IMR-90 (cell line): ENCODE data around the gene OR2T33. TPM values are rescaled to one million over a fixed set of nuclear protein-coding genes. Genes with fewer than 3 reads are reported as not detected.

Experiments used
- ATAC-seq: fragments of 200-7000 bp; cut with Tn5 transposase; 2 replicates; pipeline ENCODE4 v1.9.1; 2020; ENCODE audit warnings: low read depth, mild to moderate bottlenecking, moderate library complexity
- BruUV-seq: library from RNA; stranded (reverse); fragments of 400-500 nt; replicated peaks from 2 replicates; lab custom pipeline; 2021; lab: Mats Ljungman, UMichigan
- CTCF ChIA-PET: fragments of 300-600 bp; formaldehyde crosslinking; extraction: SDS; loops from one replicate; lab custom pipeline; 2021; ENCODE audit warnings: antibody characterized with exemption; lab: Yijun Ruan, JAX
- POLR2A ChIA-PET: fragments of 300-600 bp; sonication (Branson Sonifier 250); formaldehyde crosslinking; loops from one replicate; lab custom pipeline; 2022; ENCODE audit warnings: antibody characterized with exemption; ENCODE audit not compliant: unreplicated experiment; lab: Charles Lee
- DNase-seq: peaks from one replicate; pipeline ENCODE4 v3.0.0; 2013
- H2AFZ ChIP-seq: replicated peaks from 2 replicates; pipeline ENCODE3; 2013; ENCODE audit warnings: low read length, mild to moderate bottlenecking; ENCODE audit not compliant: poor library complexity
- H2AK5ac ChIP-seq: 2 replicates; pipeline ENCODE4 v1.6.1; 2013; ENCODE audit warnings: low read depth, low read length, inconsistent platforms
- H2AK9ac ChIP-seq: replicated peaks from 2 replicates; pipeline ENCODE3; 2013; ENCODE audit warnings: mild to moderate bottlenecking, low read depth, low read length, moderate library complexity; ENCODE audit not compliant: poor library complexity
- H2BK120ac ChIP-seq: 2 replicates; pipeline ENCODE4 v1.6.1; 2013; ENCODE audit warnings: low read depth, low read length, inconsistent platforms
- H2BK15ac ChIP-seq: 3 replicates; pipeline ENCODE4 v1.6.1; 2013; ENCODE audit warnings: low read depth, low read length, inconsistent platforms
- H2BK20ac ChIP-seq: 2 replicates; pipeline ENCODE4 v1.6.1; 2013; ENCODE audit warnings: low read depth, mild to moderate bottlenecking, inconsistent platforms, low read length, moderate library complexity
- H2BK5ac ChIP-seq: 2 replicates; pipeline ENCODE4 v1.6.1; 2013; ENCODE audit warnings: mild to moderate bottlenecking, low read depth, low read length, inconsistent platforms; ENCODE audit not compliant: poor library complexity, severe bottlenecking
- H3K14ac ChIP-seq: replicated peaks from 2 replicates; pipeline ENCODE4 v1.6.1; 2013; ENCODE audit warnings: low read depth, low read length, inconsistent platforms
- H3K18ac ChIP-seq: 2 replicates; pipeline ENCODE4 v1.6.1; 2013; ENCODE audit warnings: low read depth, low read length, control low read depth
- H3K23ac ChIP-seq: 2 replicates; pipeline ENCODE4 v1.6.1; 2013; ENCODE audit warnings: low read depth, low read length, inconsistent platforms
- H3K27ac ChIP-seq: 2 replicates; pipeline ENCODE4 v1.5.1; 2013; ENCODE audit warnings: mild to moderate bottlenecking, control low read depth, low read length; ENCODE audit not compliant: insufficient read depth
- H3K27me3 ChIP-seq: 2 replicates; pipeline ENCODE4 v1.6.1; 2013; ENCODE audit warnings: low read length; ENCODE audit not compliant: control insufficient read depth, insufficient read depth
- H3K36me3 ChIP-seq: 2 replicates; pipeline ENCODE4 v1.6.1; 2013; ENCODE audit warnings: low read length, mixed read lengths; ENCODE audit not compliant: control insufficient read depth, insufficient read depth
- H3K4ac ChIP-seq: 2 replicates; pipeline ENCODE4 v1.6.1; 2013; ENCODE audit warnings: low read depth, low read length, inconsistent platforms
- H3K4me1 ChIP-seq: 2 replicates; pipeline ENCODE4 v1.6.1; 2013; ENCODE audit warnings: low read length, mixed read lengths; ENCODE audit not compliant: control insufficient read depth, insufficient read depth
- H3K4me2 ChIP-seq: 2 replicates; pipeline ENCODE4 v1.6.1; 2013; ENCODE audit warnings: low read depth, mild to moderate bottlenecking, control low read depth, low read length, moderate library complexity
- H3K4me3 ChIP-seq: 2 replicates; pipeline ENCODE4 v1.5.1; 2013; ENCODE audit warnings: low read depth, mild to moderate bottlenecking, control low read depth, low read length, moderate library complexity; ENCODE audit not compliant: insufficient read depth
- H3K56ac ChIP-seq: 2 replicates; pipeline ENCODE4 v1.6.1; 2013; ENCODE audit warnings: low read length, inconsistent platforms; ENCODE audit not compliant: insufficient read depth; ENCODE audit errors: extremely low read depth
- H3K79me1 ChIP-seq, 2 experiments: 2 replicates each; pipeline ENCODE4 v1.6.1; 2013; ENCODE audit warnings: low read length in 2 of 2, inconsistent platforms in 1 of 2, low read depth in 1 of 2
- H3K9ac ChIP-seq: 2 replicates; pipeline ENCODE4 v1.6.1; 2013; ENCODE audit warnings: low read depth, low read length, control low read depth
- H3K9me1 ChIP-seq: 2 replicates; pipeline ENCODE4 v1.6.1; 2013; ENCODE audit warnings: low read length, inconsistent platforms; ENCODE audit not compliant: insufficient read depth
- H3K9me3 ChIP-seq: 2 replicates; pipeline ENCODE4 v1.6.1; 2013; ENCODE audit warnings: low read length; ENCODE audit not compliant: control insufficient read depth, insufficient read depth
- H4K20me1 ChIP-seq: 2 replicates; pipeline ENCODE4 v1.6.1; 2013; ENCODE audit warnings: low read length, inconsistent platforms; ENCODE audit not compliant: insufficient read depth
- H4K5ac ChIP-seq: 2 replicates; pipeline ENCODE4 v1.6.1; 2013; ENCODE audit warnings: mild to moderate bottlenecking, low read depth, low read length, control low read depth
- H4K8ac ChIP-seq, 2 experiments: 2 replicates each; pipeline ENCODE4 v1.6.1; 2013; ENCODE audit warnings: low read depth in 2 of 2, low read length in 2 of 2, control low read depth in 1 of 2, inconsistent platforms in 1 of 2
- H4K91ac ChIP-seq: 2 replicates; pipeline ENCODE4 v1.6.1; 2013; ENCODE audit warnings: low read depth, low read length, inconsistent platforms; ENCODE audit not compliant: insufficient read depth
- BHLHE40 ChIP-seq: fragments of 150-350 bp; IDR thresholded peaks from 2 replicates; pipeline ENCODE4 v1.6.1; 2016; ENCODE audit warnings: mild to moderate bottlenecking, low read depth, low read length
- CEBPB ChIP-seq: IDR thresholded peaks from 2 replicates; pipeline ENCODE4 v1.6.1; 2012; ENCODE audit warnings: low read depth, low read length, improper control_type of control experiment
- CTCF ChIP-seq: conservative IDR thresholded peaks from 2 replicates; pipeline ENCODE4 v1.5.1; 2012; ENCODE audit warnings: mild to moderate bottlenecking, low read depth, low read length, improper control_type of control experiment
- MAFK ChIP-seq: IDR thresholded peaks from 2 replicates; pipeline ENCODE4 v1.6.1; 2012; ENCODE audit warnings: low read depth, low read length, improper control_type of control experiment
- MXI1 ChIP-seq: IDR thresholded peaks from 2 replicates; pipeline ENCODE4 v1.6.1; 2012; ENCODE audit warnings: low read depth, mild to moderate bottlenecking, low read length, moderate library complexity, borderline replicate concordance
- RFX5 ChIP-seq: IDR thresholded peaks from 2 replicates; pipeline ENCODE4 v1.8.0; 2012; ENCODE audit warnings: low read depth, mild to moderate bottlenecking, low read length, moderate library complexity
- WGBS, 2 experiments: methylation state at CpG; one replicate each; pipeline versions ENCODE4 v1.1.5 to v1.1.7; 2013; ENCODE audit warnings: missing lambda C conversion rate in 2 of 2; ENCODE audit not compliant: insufficient read length in 1 of 2; ENCODE audit errors: extremely low coverage in 2 of 2; 5-methylcytosine and 5-hydroxymethylcytosine counted together
- dilution Hi-C: fragments of 300-500 bp; cut with HindIII; formaldehyde crosslinking; loops from one replicate; pipeline ENCODE4 v1.14.3; 2018; ENCODE audit warnings: low sequenced_read_pairs; ENCODE audit not compliant: unreplicated experiment
- in situ Hi-C: fragments of 300-500 bp; cut with MboI; formaldehyde crosslinking; loops from 3 replicates; pipeline ENCODE4 v1.14.3; 2019; ENCODE audit warnings: low sequenced_read_pairs, inconsistent platforms, mixed read lengths
- intact Hi-C: fragments of 100-400 bp; cut with micrococcal nuclease; formaldehyde crosslinking; loops from 2 replicates; pipeline ENCODE4 v1.10.0; 2022
- polyA plus RNA-seq, 3 experiments: library from polyadenylated mRNA; depleted of rRNA; stranded (reverse); fragments of >200 nt; gene quantifications; 2 replicates each; pipeline ENCODE4 v1.2.3, GENCODE V29; 2012; ENCODE audit warnings: low replicate concordance in 1 of 3
- total RNA-seq: library from RNA; depleted of rRNA; stranded (reverse); fragments of >200 nt; gene quantifications from 2 replicates; pipeline ENCODE4 v1.2.3, GENCODE V29; 2012

Gene OR2T33
- total and polyA plus RNA-seq, 2 of the 4 experiments (the other 2 are of a cell fraction): not detected

- Histone ChIP-seq H2AK5ac (no peak overlapping the region), H4K5ac (no peak overlapping the region), H3K23ac (no peak overlapping the region), H2AFZ (no peak overlapping the region), H3K79me1 (no peaks in the 10 kb centered on the region), H3K14ac (no peak overlapping the region), H4K8ac (no peak overlapping the region), H3K18ac (no peak overlapping the region), H2BK15ac (no peak overlapping the region), H3K36me3 (no peaks in the 10 kb centered on the region), H3K4me2 (no peak overlapping the region), H3K9me1 (no peaks in the 10 kb centered on the region), H3K4ac (no peak overlapping the region), H4K20me1 (no peaks in the 10 kb centered on the region), H2BK20ac (no peak overlapping the region), H2BK120ac (no peak overlapping the region), H4K91ac (no peak overlapping the region), H3K27ac (no peak overlapping the region), H2BK5ac (no peak overlapping the region), H3K27me3 (no peaks in the 10 kb centered on the region), H3K4me1 (no peaks in the 10 kb centered on the region), H3K9me3 (peaks cover 11% of the 10 kb centered on the region), H3K4me3 (no peak overlapping the region), H3K9ac (no peak overlapping the region), H3K56ac (no peak overlapping the region), H2AK9ac (no peak overlapping the region)
- POLR2A ChIA-PET: no interaction called here
- no peak for DNase-seq
- intact Hi-C loops: no loop called here
- ATAC-seq: no peak
- dilution Hi-C loops: no loop called here
- TF ChIP-seq MAFK: no peak
- no peak for TF ChIP-seq MXI1
- TF ChIP-seq CTCF: no peak
- no peak for TF ChIP-seq CEBPB
- no peak for TF ChIP-seq BHLHE40
- TF ChIP-seq RFX5: no peak
- in situ Hi-C loops: no loop called here
- CTCF ChIA-PET: no interaction called here
- 82% methylated on average over 5 of the region's 9 CpGs; no CpG with 5 or more reads in 1 of the 2 experiments for WGBS, 2 experiments
- no TSS peak for BruUV-seq
Observed at GRCh38 chr1:248239478-248239877, 38.3 kb downstream of the OR2T33 start.
